K562 (cell line): ENCODE results near the gene SART3. TPM values are rescaled to one million over a fixed set of nuclear protein-coding genes. Genes with fewer than 3 reads are reported as not detected.
A peak's percentile ranks its signal among the peaks of the same experiment; 100 is the strongest.

Source experiments
- BRF2 ChIP-seq: IDR thresholded peaks from 3 replicates; pipeline ENCODE4 v1.6.1; 2011; ENCODE audit warnings: borderline replicate concordance, mild to moderate bottlenecking; ENCODE audit not compliant: insufficient read length, insufficient read depth
- CBFA2T3 ChIP-seq: fragments of 450-650 bp; IDR thresholded peaks from 2 replicates; pipeline ENCODE4 v1.6.1; 2017
- CBX1 ChIP-seq: sonication (generic); IDR thresholded peaks from 2 replicates; pipeline ENCODE4 v1.6.1; 2016; ENCODE audit warnings: antibody characterized with exemption, low read depth, mild to moderate bottlenecking
- ELF4 ChIP-seq: fragments of 450-650 bp; formaldehyde crosslinking; IDR thresholded peaks from 2 replicates; pipeline ENCODE4 v1.4.0; 2022; ENCODE audit warnings: missing genetic modification characterization
- MTA2 ChIP-seq: fragments of 450-650 bp; IDR thresholded peaks from 2 replicates; pipeline ENCODE4 v1.6.1; 2016; ENCODE audit warnings: low read depth
- NKRF ChIP-seq: fragments of 450-650 bp; IDR thresholded peaks from 2 replicates; pipeline ENCODE4 v1.6.1; 2016; ENCODE audit warnings: borderline replicate concordance
- TCF3 ChIP-seq: sonication (generic); formaldehyde crosslinking; IDR thresholded peaks from 2 replicates; pipeline ENCODE4 v1.4.0; 2020; ENCODE audit warnings: mild to moderate bottlenecking, missing genetic modification reagents
- ZNF239 ChIP-seq: fragments of 250-450 bp; sonication (Bioruptor Pico); IDR thresholded peaks from 2 replicates; pipeline ENCODE4 v1.4.0; 2020; ENCODE audit warnings: mild to moderate bottlenecking
- ZNF511 ChIP-seq: sonication (generic); formaldehyde crosslinking; IDR thresholded peaks from 2 replicates; pipeline ENCODE4 v1.8.0; 2022; ENCODE audit warnings: mild to moderate bottlenecking, missing genetic modification reagents
- ZNF695 ChIP-seq: fragments of 450-650 bp; formaldehyde crosslinking; IDR thresholded peaks from 2 replicates; pipeline ENCODE4 v1.4.0; 2020; ENCODE audit warnings: mild to moderate bottlenecking, moderate library complexity
- polyA plus RNA-seq, 8 experiments: library from polyadenylated mRNA; depleted of rRNA in 4 of 8; stranded (reverse) in 5 of 8; unstranded in 3 of 8; fragments of >200 nt; fragmentation: Nextera tagmentation in 2 of 8; fragmentation: Illumina TruSeq in 1 of 8; extraction: Ambion mirVana in 2 of 8; extraction: Trizol in 1 of 8; gene quantifications; 2 replicates each; pipeline versions ENCODE4 v1.2.1 to v1.2.3, GENCODE V29; 2011 to 2014; ENCODE audit warnings: inconsistent platforms in 1 of 8, missing spikeins in 1 of 8
- total RNA-seq, 7 experiments: library from RNA; depleted of rRNA in 6 of 7; stranded (reverse); fragments of >200 nt in 6 of 7; fragmentation: Illumina TruSeq in 2 of 7; extraction: Trizol in 2 of 7; gene quantifications; 2 replicates each; pipeline versions ENCODE4 v1.2.1 to v1.2.3, GENCODE V29; 2011 to 2021; ENCODE audit warnings: low replicate concordance in 1 of 7

SART3 gene
- total and polyA plus RNA-seq, 9 of the 15 experiments (the other 6 are each of a cell fraction or from before 2014, with no cell fraction given): 8.9 to 167 (median 56.7) TPM

- TF ChIP-seq ZNF511 (CRISPR knock-in tag) (no peak), CBFA2T3 (0 out of 2 replicates have a peak, but pooled peaks have one; percentile 19), MTA2 (peak; percentile 12; the same call in 1 of the 2 replicates), ELF4 (no peak), BRF2 (no peak), ZNF695 (CRISPR knock-in tag) (no peak), CBX1 (no peak), NKRF (no peak), TCF3 (CRISPR knock-in tag) (0 out of 2 replicates have a peak, but pooled peaks have one; percentile 29), ZNF239 (no peak)
Measured at GRCh38 chr12:108495823-108496579, 65.0 kb downstream of the SART3 start (continued).
